Rectal smooth muscle tissue (tissue), 1 donor: ENCODE results near the gene TNS1.

Experiments used
- H3K27ac ChIP-seq: one replicate; pipeline ENCODE4 v1.7.0; 2013; ENCODE audit warnings: low read depth, low read length, inconsistent platforms
- H3K27me3 ChIP-seq: one replicate; pipeline ENCODE4 v1.7.0; 2013; ENCODE audit warnings: low read length; ENCODE audit not compliant: control insufficient read depth, insufficient read depth
- H3K36me3 ChIP-seq: one replicate; pipeline ENCODE4 v1.7.0; 2013; ENCODE audit warnings: low read length; ENCODE audit not compliant: control insufficient read depth, insufficient read depth
- H3K4me1 ChIP-seq: one replicate; pipeline ENCODE4 v1.7.0; 2013; ENCODE audit warnings: low read length; ENCODE audit not compliant: control insufficient read depth, insufficient read depth
- H3K4me3 ChIP-seq: one replicate; pipeline ENCODE4 v1.7.0; 2013; ENCODE audit warnings: low read length
- H3K9ac ChIP-seq: one replicate; pipeline ENCODE4 v1.7.0; 2013; ENCODE audit warnings: low read length

Gene TNS1

DNA sequence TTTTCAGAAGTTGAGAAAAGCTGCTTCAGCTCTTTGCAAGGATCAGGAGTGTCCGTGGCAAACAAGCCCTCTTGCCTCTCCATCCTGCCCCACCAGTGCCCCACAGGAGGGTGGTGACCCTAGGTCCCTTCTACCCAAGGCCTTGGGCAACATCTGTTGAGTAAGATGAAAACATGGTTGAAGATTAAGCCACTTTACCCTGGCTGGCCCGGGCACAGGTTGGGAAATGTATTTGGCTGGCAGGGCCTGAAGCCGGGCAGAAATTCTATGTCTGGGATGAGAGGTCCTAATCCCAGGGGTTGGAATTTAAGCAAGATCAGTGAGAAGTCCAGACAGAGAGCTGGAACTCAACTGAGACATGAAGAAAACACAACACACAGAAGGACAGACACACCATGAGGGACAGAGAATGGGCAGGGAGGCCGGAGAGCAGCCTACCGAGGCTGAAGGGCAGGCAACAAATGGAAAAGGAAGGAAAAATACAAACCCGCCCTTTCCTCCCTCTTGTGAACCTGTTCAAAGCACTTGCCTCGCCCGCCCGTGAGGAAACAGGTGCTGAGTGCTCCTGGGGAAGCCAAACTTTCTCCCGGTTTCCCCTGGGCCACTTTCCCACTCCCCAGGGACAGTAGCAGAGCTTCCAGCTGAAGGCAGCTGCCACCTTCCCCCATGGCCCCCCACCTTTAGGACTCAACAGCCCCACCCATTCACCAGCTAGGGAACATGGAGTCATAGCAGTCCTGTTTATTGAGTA is 86.1 kb downstream of the TNS1 start:
- Histone ChIP-seq H3K27me3 (no peaks in the 10 kb centered on the region), H3K4me3 (no peak overlapping the region), H3K36me3 (peaks cover 7% of the 10 kb centered on the region), H3K27ac (peak overlapping the region; percentile 98), H3K9ac (no peak overlapping the region), H3K4me1 (peaks cover 92% of the 10 kb centered on the region)

DNA sequence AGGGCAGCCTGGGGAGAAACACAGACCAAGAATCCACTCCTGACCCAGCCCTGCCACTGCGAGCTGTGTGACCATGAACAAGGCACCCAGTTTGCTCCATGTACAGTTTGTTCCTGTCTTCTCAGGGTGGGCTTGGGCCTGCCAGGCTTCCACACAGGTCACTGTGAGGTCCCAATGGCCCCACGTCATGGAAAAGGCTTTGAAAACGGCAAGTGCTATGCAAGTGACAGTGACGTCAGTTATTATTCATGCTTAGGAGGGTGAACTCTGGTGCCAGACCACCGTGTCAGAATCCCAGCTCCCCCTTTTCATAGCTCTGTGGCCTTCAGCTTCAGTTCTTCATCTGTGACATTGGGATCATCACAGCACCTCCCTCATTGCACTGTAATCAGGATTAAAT is 87.1 kb downstream of the TNS1 start:
- H3K36me3 ChIP-seq: peaks cover 7% of the 10 kb centered on the region
- H3K4me1 ChIP-seq: peaks cover 95% of the 10 kb centered on the region
- no peak overlapping the region for H3K9ac ChIP-seq
- H3K27me3 ChIP-seq: no peaks in the 10 kb centered on the region
- H3K4me3 ChIP-seq: no peak overlapping the region
- peak overlapping the region; percentile 98 for H3K27ac ChIP-seq

DNA sequence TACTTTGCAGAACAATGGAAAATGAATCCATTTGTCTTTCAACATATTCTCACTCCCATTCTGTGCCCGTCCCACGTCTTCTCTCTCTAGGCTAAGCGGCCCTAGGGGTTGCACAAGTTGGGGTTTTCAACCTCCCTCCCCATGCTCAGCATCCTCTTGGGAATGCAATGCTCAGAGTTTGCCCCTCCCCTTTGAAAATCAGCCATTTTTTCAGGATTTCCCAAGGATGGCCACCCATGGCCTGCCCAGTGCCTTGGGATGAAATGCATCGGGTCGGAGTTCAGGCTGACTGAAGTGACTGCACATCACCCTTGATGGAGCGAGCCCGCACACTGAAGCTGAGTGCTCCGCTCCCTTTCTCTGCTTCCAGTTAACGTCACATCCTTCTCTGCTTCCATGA is 87.9 kb downstream of the TNS1 start:
- H3K4me1 ChIP-seq: peaks cover 96% of the 10 kb centered on the region
- peaks cover 7% of the 10 kb centered on the region for H3K36me3 ChIP-seq
- H3K27ac ChIP-seq: peak overlapping the region; percentile 98
- no peak overlapping the region for H3K4me3 ChIP-seq
- H3K9ac ChIP-seq: no peak overlapping the region
- H3K27me3 ChIP-seq: no peaks in the 10 kb centered on the region

DNA sequence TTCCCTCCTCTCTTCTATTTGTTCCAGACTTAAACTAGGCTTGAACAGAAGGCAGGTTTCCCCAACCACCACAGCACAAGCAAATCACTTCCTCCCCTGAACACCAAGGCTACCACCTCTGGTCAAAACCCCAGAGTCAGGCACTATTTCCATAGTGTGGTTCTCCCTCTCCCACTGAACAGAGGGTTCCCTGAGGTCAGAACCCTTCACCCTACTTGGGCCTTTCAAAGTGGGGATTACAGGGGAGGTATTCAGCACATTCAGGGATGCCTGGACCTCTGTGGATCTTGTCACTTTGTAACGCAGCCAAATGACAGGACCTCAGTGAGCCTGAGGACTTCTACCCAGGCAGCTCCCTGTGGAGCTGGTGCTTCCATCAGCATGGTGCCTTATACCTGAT is 88.7 kb downstream of the TNS1 start:
- H3K4me3 ChIP-seq: no peak overlapping the region
- no peaks in the 10 kb centered on the region for H3K27me3 ChIP-seq
- peaks cover 7% of the 10 kb centered on the region for H3K36me3 ChIP-seq
- H3K27ac ChIP-seq: peak overlapping the region; percentile 98
- peaks cover 97% of the 10 kb centered on the region for H3K4me1 ChIP-seq
- no peak overlapping the region for H3K9ac ChIP-seq

DNA sequence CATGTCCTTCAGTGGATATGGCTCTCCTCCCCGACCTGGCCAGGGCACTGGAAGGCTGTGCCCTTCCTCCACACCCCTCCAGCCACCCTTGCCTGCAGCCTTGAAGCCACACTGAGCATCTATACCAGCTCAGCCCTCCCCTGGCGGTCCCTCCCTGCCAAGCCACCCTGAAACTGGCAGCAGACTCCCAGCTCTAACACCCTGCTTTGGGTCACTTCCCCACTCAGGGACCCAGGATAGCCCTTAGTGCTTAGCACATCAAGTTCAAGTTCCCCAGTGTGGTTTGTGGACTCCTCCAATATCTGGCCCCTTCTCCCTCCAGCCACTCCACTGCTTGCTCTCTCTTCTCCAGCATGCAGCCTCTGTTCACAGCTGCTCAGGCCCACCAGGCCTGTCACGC is 89.4 kb downstream of the TNS1 start:
- Histone ChIP-seq H3K36me3 (peaks cover 7% of the 10 kb centered on the region), H3K4me3 (peak overlapping the region; percentile 3), H3K4me1 (peaks cover 97% of the 10 kb centered on the region), H3K27me3 (no peaks in the 10 kb centered on the region), H3K9ac (peak overlapping the region; percentile 6), H3K27ac (peak overlapping the region; percentile 98)

DNA sequence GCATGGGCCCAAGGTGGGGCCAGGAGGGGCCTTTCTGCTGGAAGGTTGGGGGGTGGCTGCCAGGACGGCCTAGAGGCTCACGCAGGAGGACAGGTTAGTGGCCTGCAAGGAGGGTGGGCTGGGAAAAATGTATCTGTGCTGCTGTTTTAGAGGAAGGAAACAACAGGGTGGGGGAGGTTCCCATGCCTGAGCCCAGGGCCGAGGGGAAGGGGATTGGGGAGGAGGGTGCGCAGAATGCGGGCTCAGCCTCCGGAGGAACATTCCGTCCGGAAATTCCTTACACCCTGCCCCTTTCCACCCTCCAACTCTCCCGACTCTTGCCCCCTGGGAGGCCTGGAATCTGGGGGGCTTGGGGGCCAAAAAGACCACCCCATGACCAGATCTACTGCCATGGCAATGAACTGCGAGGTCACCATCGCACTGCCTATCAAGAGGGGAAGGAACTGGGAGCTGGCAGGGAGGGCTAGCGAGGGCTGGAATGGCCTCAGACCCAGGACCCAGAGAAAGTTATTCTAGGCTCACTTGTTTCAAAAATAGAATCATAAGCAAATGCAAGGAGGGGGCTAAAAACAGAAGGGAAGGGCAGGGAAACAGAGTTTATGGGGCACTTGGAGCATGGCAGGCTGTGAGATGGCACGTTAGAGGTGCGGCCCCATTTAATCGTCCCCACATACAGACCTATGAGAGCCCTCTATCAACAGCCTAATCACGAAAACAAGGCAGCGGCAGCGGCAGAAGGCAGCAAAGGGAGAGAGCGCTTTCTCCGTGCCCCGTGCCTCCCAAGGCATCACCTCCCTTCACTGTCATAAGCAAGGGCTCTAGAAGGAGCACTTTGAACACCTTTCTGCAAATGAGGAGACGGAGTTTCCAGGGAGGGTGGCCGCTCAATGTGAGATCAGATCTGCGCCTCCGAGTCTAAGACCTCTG is 90.4 kb downstream of the TNS1 start:
- peaks cover 96% of the 10 kb centered on the region for H3K4me1 ChIP-seq
- H3K9ac ChIP-seq: no peak overlapping the region
- H3K27me3 ChIP-seq: no peaks in the 10 kb centered on the region
- peak overlapping the region; percentile 3 for H3K4me3 ChIP-seq
- peak overlapping the region; percentile 98 for H3K27ac ChIP-seq
- peaks cover 5% of the 10 kb centered on the region for H3K36me3 ChIP-seq

DNA sequence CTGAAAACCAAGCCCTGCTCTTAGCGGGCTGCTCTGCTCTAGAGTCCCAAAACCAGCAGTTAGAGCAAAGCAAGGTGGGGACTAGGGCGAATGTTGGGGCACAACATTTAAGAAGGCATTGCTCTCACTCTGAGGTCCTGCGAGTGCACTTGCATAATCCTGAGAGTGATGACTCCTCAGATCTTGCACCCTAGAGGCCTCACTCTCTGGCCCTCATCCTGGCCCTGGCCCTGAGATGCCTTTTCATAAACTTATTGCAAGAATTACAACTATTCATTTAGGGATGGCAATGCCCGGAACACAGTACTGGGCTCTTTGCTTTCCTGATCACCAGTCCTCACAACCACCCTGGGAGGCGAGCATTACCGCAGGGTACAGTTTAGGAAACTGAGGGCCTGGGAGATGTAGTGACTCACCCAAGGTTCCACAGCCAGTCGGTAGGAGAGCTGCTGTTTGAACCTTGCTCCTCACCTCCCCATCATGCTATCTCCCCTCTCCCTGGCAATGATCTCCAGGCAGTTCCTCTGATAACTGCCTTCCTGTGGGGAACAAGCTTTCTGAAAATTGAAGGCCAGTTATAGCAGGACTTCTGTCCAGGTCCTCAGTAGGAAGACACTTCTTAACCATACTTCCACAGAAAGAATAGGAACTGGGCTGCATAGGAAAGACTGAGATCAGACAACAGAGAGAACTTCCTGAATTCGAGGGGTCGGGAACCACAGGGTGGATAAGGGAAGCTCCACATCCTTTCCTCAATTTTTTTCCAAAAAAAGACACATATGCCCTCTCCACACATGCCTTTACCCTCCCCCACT is 91.3 kb downstream of the TNS1 start:
- peak overlapping the region; percentile 2 for H3K4me3 ChIP-seq
- peaks cover 5% of the 10 kb centered on the region for H3K36me3 ChIP-seq
- peaks cover 96% of the 10 kb centered on the region for H3K4me1 ChIP-seq
- H3K9ac ChIP-seq: no peak overlapping the region
- peak overlapping the region; percentile 98 for H3K27ac ChIP-seq
- no peaks in the 10 kb centered on the region for H3K27me3 ChIP-seq

DNA sequence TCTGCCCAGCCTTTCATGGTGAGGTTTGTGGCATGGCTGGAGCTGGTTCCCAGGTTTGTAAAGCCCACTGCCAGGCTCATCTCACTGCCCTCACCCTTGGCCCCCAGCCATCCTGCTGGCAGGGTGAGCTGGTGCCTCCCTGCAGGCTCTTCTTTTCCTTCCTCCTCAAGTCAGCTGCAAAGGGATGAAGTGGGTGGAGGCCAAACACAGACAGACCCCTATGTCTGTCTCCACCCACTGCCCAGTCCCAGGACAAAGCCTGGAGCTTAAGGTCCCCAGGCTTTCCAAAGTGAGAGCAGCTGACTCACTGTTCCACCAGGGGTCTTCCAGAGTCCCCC is 92.0 kb downstream of the TNS1 start:
- H3K27ac ChIP-seq: peak overlapping the region; percentile 98
- no peak overlapping the region for H3K9ac ChIP-seq
- no peak overlapping the region for H3K4me3 ChIP-seq
- H3K27me3 ChIP-seq: no peaks in the 10 kb centered on the region
- H3K4me1 ChIP-seq: peaks cover 96% of the 10 kb centered on the region
- H3K36me3 ChIP-seq: peaks cover 4% of the 10 kb centered on the region

DNA sequence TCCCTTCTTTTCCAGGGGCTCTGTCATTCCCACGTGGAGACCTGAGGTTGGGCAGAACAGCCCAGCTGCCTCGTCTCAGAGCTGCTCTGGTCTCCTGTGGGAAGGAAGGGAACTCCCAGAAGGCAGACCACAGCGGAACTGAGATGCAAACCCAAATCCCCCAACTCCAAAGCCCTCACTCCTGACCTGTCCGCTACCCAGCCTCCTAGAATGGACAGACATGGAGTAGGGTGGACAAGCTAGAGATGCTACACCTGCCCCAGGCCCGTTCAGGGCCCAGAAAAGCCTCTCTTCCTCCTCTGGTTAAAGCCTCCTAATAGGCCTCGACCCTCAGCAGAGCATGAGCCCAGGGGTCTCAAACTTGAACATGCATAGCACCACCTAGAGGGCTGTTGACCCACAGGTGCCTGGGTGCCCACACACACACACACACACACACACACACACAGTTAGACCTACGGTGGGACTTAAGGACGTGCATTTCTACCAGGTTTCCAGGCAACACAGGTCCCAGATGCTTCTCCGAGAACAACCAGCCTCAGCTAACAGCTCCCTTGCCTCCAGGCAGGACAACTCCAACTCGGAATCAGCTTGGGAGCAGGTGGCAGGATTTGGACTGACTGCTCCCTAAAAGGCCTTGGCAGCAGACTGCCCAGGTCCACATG is 93.5 kb downstream of the TNS1 start:
- H3K27me3 ChIP-seq: no peaks in the 10 kb centered on the region
- H3K36me3 ChIP-seq: no peaks in the 10 kb centered on the region
- peaks cover 96% of the 10 kb centered on the region for H3K4me1 ChIP-seq
- H3K4me3 ChIP-seq: peak overlapping the region; percentile 14
- H3K27ac ChIP-seq: peak overlapping the region; percentile 98
- no peak overlapping the region for H3K9ac ChIP-seq

DNA sequence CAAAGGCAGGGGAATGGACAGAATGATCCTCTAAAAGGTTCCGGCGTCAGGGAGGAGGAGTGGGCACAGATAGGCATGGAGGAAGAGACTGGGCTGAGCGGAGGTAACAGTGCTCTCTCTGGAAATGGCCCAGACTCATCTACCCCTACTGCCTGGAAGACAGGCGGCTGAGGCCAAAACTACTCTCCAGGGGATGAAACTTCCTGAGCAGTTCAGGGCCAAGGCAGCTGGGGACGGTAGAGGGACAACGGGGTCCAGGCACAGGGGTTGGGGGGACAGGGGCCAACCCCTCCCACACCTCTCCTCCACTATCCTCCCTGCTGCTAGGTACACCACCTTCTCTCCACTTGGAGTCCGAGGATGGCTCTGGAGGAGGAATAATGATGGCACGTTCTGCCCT is 94.3 kb downstream of the TNS1 start:
- H3K4me3 ChIP-seq: no peak overlapping the region
- peaks cover 96% of the 10 kb centered on the region for H3K4me1 ChIP-seq
- peak overlapping the region; percentile 98 for H3K27ac ChIP-seq

DNA sequence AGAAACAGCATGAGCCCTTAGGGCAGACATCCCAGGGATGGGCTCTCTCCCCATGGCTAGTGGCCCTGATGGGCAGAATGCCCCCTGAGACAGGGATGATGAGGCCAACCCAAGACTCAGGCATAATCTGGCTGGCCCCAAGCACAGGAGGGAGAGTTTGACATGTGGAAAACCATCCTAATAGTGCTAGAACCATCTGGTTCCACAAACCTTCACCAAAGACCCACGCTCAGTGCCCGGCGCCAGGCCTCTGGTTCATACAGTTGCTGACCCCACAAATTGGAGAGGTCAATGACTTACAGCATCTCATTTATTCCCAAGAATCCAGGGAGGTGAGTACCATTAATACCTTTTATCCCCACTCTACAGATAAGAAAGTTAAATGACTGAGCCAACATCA is 95.5 kb downstream of the TNS1 start:
- H3K36me3 ChIP-seq: no peaks in the 10 kb centered on the region
- no peak overlapping the region for H3K4me3 ChIP-seq
- peak overlapping the region; percentile 98 for H3K27ac ChIP-seq
- H3K27me3 ChIP-seq: no peaks in the 10 kb centered on the region
- peaks cover 96% of the 10 kb centered on the region for H3K4me1 ChIP-seq
- H3K9ac ChIP-seq: no peak overlapping the region

More for the DNA sequence above, 94.3 kb downstream of the TNS1 start:
- no peak overlapping the region for H3K9ac ChIP-seq
- no peaks in the 10 kb centered on the region for H3K36me3 ChIP-seq
- H3K27me3 ChIP-seq: no peaks in the 10 kb centered on the region

DNA sequence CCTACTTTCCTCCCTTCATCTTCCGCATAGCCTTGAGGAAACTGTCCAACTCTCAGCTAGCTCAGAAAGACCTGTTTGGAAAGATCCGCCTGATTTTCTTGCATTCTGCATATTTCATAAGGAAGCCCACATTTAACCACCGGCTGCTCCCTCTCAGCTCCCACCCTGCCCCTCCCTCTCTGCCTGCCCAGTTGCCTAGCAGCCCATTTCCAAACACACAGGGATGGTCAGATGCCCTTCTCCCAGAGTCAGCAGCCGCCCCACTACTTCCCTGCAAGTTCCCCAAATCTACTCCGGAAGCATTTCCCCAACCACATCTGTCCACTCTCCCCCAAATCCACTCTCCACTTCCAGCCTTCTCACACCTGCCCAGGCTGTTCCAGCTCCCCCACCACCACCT is 96.0 kb downstream of the TNS1 start:
- H3K27ac ChIP-seq: peak overlapping the region; percentile 98
- H3K27me3 ChIP-seq: no peaks in the 10 kb centered on the region
- peaks cover 96% of the 10 kb centered on the region for H3K4me1 ChIP-seq
- no peaks in the 10 kb centered on the region for H3K36me3 ChIP-seq
- H3K9ac ChIP-seq: no peak overlapping the region
- H3K4me3 ChIP-seq: no peak overlapping the region
